IMR-90 (cell line): ENCODE data around the gene NUDT6. TPM values are rescaled to one million over a fixed set of nuclear protein-coding genes. Genes with fewer than 3 reads are reported as not detected.
A peak's percentile ranks its signal among the peaks of the same experiment; 100 is the strongest.

ENCODE experiments used
- ATAC-seq: fragments of 200-7000 bp; cut with Tn5 transposase; 2 replicates; pipeline ENCODE4 v1.9.1; 2020; ENCODE audit warnings: low read depth, mild to moderate bottlenecking, moderate library complexity
- BruUV-seq: library from RNA; stranded (reverse); fragments of 400-500 nt; replicated peaks from 2 replicates; lab custom pipeline; 2021; lab: Mats Ljungman, UMichigan
- CTCF ChIA-PET: fragments of 300-600 bp; formaldehyde crosslinking; extraction: SDS; loops from one replicate; lab custom pipeline; 2021; ENCODE audit warnings: antibody characterized with exemption; lab: Yijun Ruan, JAX
- POLR2A ChIA-PET: fragments of 300-600 bp; sonication (Branson Sonifier 250); formaldehyde crosslinking; loops from one replicate; lab custom pipeline; 2022; ENCODE audit warnings: antibody characterized with exemption; ENCODE audit not compliant: unreplicated experiment; lab: Charles Lee
- DNase-seq: peaks from one replicate; pipeline ENCODE4 v3.0.0; 2013
- H2AFZ ChIP-seq: replicated peaks from 2 replicates; pipeline ENCODE3; 2013; ENCODE audit warnings: low read length, mild to moderate bottlenecking; ENCODE audit not compliant: poor library complexity
- H2AK5ac ChIP-seq: 2 replicates; pipeline ENCODE4 v1.6.1; 2013; ENCODE audit warnings: low read depth, low read length, inconsistent platforms
- H2AK9ac ChIP-seq: replicated peaks from 2 replicates; pipeline ENCODE3; 2013; ENCODE audit warnings: mild to moderate bottlenecking, low read depth, low read length, moderate library complexity; ENCODE audit not compliant: poor library complexity
- H2BK120ac ChIP-seq: 2 replicates; pipeline ENCODE4 v1.6.1; 2013; ENCODE audit warnings: low read depth, low read length, inconsistent platforms
- H2BK15ac ChIP-seq: 3 replicates; pipeline ENCODE4 v1.6.1; 2013; ENCODE audit warnings: low read depth, low read length, inconsistent platforms
- H2BK20ac ChIP-seq: 2 replicates; pipeline ENCODE4 v1.6.1; 2013; ENCODE audit warnings: low read depth, mild to moderate bottlenecking, inconsistent platforms, low read length, moderate library complexity
- H2BK5ac ChIP-seq: 2 replicates; pipeline ENCODE4 v1.6.1; 2013; ENCODE audit warnings: mild to moderate bottlenecking, low read depth, low read length, inconsistent platforms; ENCODE audit not compliant: poor library complexity, severe bottlenecking
- H3K14ac ChIP-seq: replicated peaks from 2 replicates; pipeline ENCODE4 v1.6.1; 2013; ENCODE audit warnings: low read depth, low read length, inconsistent platforms
- H3K18ac ChIP-seq: 2 replicates; pipeline ENCODE4 v1.6.1; 2013; ENCODE audit warnings: low read depth, low read length, control low read depth
- H3K23ac ChIP-seq: 2 replicates; pipeline ENCODE4 v1.6.1; 2013; ENCODE audit warnings: low read depth, low read length, inconsistent platforms
- H3K27ac ChIP-seq: 2 replicates; pipeline ENCODE4 v1.5.1; 2013; ENCODE audit warnings: mild to moderate bottlenecking, control low read depth, low read length; ENCODE audit not compliant: insufficient read depth
- H3K27me3 ChIP-seq: 2 replicates; pipeline ENCODE4 v1.6.1; 2013; ENCODE audit warnings: low read length; ENCODE audit not compliant: control insufficient read depth, insufficient read depth
- H3K36me3 ChIP-seq: 2 replicates; pipeline ENCODE4 v1.6.1; 2013; ENCODE audit warnings: low read length, mixed read lengths; ENCODE audit not compliant: control insufficient read depth, insufficient read depth
- H3K4ac ChIP-seq: 2 replicates; pipeline ENCODE4 v1.6.1; 2013; ENCODE audit warnings: low read depth, low read length, inconsistent platforms
- H3K4me1 ChIP-seq: 2 replicates; pipeline ENCODE4 v1.6.1; 2013; ENCODE audit warnings: low read length, mixed read lengths; ENCODE audit not compliant: control insufficient read depth, insufficient read depth
- H3K4me2 ChIP-seq: 2 replicates; pipeline ENCODE4 v1.6.1; 2013; ENCODE audit warnings: low read depth, mild to moderate bottlenecking, control low read depth, low read length, moderate library complexity
- H3K4me3 ChIP-seq: 2 replicates; pipeline ENCODE4 v1.5.1; 2013; ENCODE audit warnings: low read depth, mild to moderate bottlenecking, control low read depth, low read length, moderate library complexity; ENCODE audit not compliant: insufficient read depth
- H3K56ac ChIP-seq: 2 replicates; pipeline ENCODE4 v1.6.1; 2013; ENCODE audit warnings: low read length, inconsistent platforms; ENCODE audit not compliant: insufficient read depth; ENCODE audit errors: extremely low read depth
- H3K79me1 ChIP-seq, 2 experiments: 2 replicates each; pipeline ENCODE4 v1.6.1; 2013; ENCODE audit warnings: low read length in 2 of 2, inconsistent platforms in 1 of 2, low read depth in 1 of 2
- H3K9ac ChIP-seq: 2 replicates; pipeline ENCODE4 v1.6.1; 2013; ENCODE audit warnings: low read depth, low read length, control low read depth
- H3K9me1 ChIP-seq: 2 replicates; pipeline ENCODE4 v1.6.1; 2013; ENCODE audit warnings: low read length, inconsistent platforms; ENCODE audit not compliant: insufficient read depth
- H3K9me3 ChIP-seq: 2 replicates; pipeline ENCODE4 v1.6.1; 2013; ENCODE audit warnings: low read length; ENCODE audit not compliant: control insufficient read depth, insufficient read depth
- H4K20me1 ChIP-seq: 2 replicates; pipeline ENCODE4 v1.6.1; 2013; ENCODE audit warnings: low read length, inconsistent platforms; ENCODE audit not compliant: insufficient read depth
- H4K5ac ChIP-seq: 2 replicates; pipeline ENCODE4 v1.6.1; 2013; ENCODE audit warnings: mild to moderate bottlenecking, low read depth, low read length, control low read depth
- H4K8ac ChIP-seq, 2 experiments: 2 replicates each; pipeline ENCODE4 v1.6.1; 2013; ENCODE audit warnings: low read depth in 2 of 2, low read length in 2 of 2, control low read depth in 1 of 2, inconsistent platforms in 1 of 2
- H4K91ac ChIP-seq: 2 replicates; pipeline ENCODE4 v1.6.1; 2013; ENCODE audit warnings: low read depth, low read length, inconsistent platforms; ENCODE audit not compliant: insufficient read depth
- BHLHE40 ChIP-seq: fragments of 150-350 bp; IDR thresholded peaks from 2 replicates; pipeline ENCODE4 v1.6.1; 2016; ENCODE audit warnings: mild to moderate bottlenecking, low read depth, low read length
- CEBPB ChIP-seq: IDR thresholded peaks from 2 replicates; pipeline ENCODE4 v1.6.1; 2012; ENCODE audit warnings: low read depth, low read length, improper control_type of control experiment
- CHD1 ChIP-seq: IDR thresholded peaks from 2 replicates; pipeline ENCODE4 v1.6.1; 2012; ENCODE audit warnings: low read depth, low read length, improper control_type of control experiment
- FOS ChIP-seq: fragments of 150-350 bp; IDR thresholded peaks from 2 replicates; pipeline ENCODE4 v1.6.1; 2016; ENCODE audit warnings: low read depth, low read length
- MAFK ChIP-seq: IDR thresholded peaks from 2 replicates; pipeline ENCODE4 v1.6.1; 2012; ENCODE audit warnings: low read depth, low read length, improper control_type of control experiment
- MAZ ChIP-seq: IDR thresholded peaks from 2 replicates; pipeline ENCODE4 v1.6.1; 2012; ENCODE audit warnings: low read depth, mild to moderate bottlenecking, low read length, improper control_type of control experiment, moderate library complexity, borderline replicate concordance
- MXI1 ChIP-seq: IDR thresholded peaks from 2 replicates; pipeline ENCODE4 v1.6.1; 2012; ENCODE audit warnings: low read depth, mild to moderate bottlenecking, low read length, moderate library complexity, borderline replicate concordance
- NFE2L2 ChIP-seq: fragments of 150-350 bp; IDR thresholded peaks from 2 replicates; pipeline ENCODE4 v1.6.1; 2016; ENCODE audit warnings: low read depth, mild to moderate bottlenecking, low read length
- POLR2A ChIP-seq: IDR thresholded peaks from 2 replicates; pipeline ENCODE4 v1.6.1; 2012; ENCODE audit warnings: mild to moderate bottlenecking, low read depth, low read length
- RAD21 ChIP-seq: IDR thresholded peaks from 2 replicates; pipeline ENCODE4 v1.6.1; 2012; ENCODE audit warnings: low read length, improper control_type of control experiment
- RCOR1 ChIP-seq: IDR thresholded peaks from 2 replicates; pipeline ENCODE4 v1.6.1; 2012; ENCODE audit warnings: mild to moderate bottlenecking, low read length, improper control_type of control experiment; ENCODE audit not compliant: insufficient replicate concordance
- RFX5 ChIP-seq: IDR thresholded peaks from 2 replicates; pipeline ENCODE4 v1.8.0; 2012; ENCODE audit warnings: low read depth, mild to moderate bottlenecking, low read length, moderate library complexity
- SMC3 ChIP-seq: fragments of 150-350 bp; IDR thresholded peaks from 2 replicates; pipeline ENCODE4 v1.6.1; 2016; ENCODE audit warnings: low read depth, mild to moderate bottlenecking, antibody characterized with exemption, low read length, moderate library complexity
- WGBS, 2 experiments: methylation state at CpG; one replicate each; pipeline versions ENCODE4 v1.1.5 to v1.1.7; 2013; ENCODE audit warnings: missing lambda C conversion rate in 2 of 2; ENCODE audit not compliant: insufficient read length in 1 of 2; ENCODE audit errors: extremely low coverage in 2 of 2; 5-methylcytosine and 5-hydroxymethylcytosine counted together
- dilution Hi-C: fragments of 300-500 bp; cut with HindIII; formaldehyde crosslinking; loops from one replicate; pipeline ENCODE4 v1.14.3; 2018; ENCODE audit warnings: low sequenced_read_pairs; ENCODE audit not compliant: unreplicated experiment
- in situ Hi-C: fragments of 300-500 bp; cut with MboI; formaldehyde crosslinking; loops from 3 replicates; pipeline ENCODE4 v1.14.3; 2019; ENCODE audit warnings: low sequenced_read_pairs, inconsistent platforms, mixed read lengths
- intact Hi-C: fragments of 100-400 bp; cut with micrococcal nuclease; formaldehyde crosslinking; loops from 2 replicates; pipeline ENCODE4 v1.10.0; 2022
- polyA plus RNA-seq, 3 experiments: library from polyadenylated mRNA; depleted of rRNA; stranded (reverse); fragments of >200 nt; gene quantifications; 2 replicates each; pipeline ENCODE4 v1.2.3, GENCODE V29; 2012; ENCODE audit warnings: low replicate concordance in 1 of 3
- total RNA-seq: library from RNA; depleted of rRNA; stranded (reverse); fragments of >200 nt; gene quantifications from 2 replicates; pipeline ENCODE4 v1.2.3, GENCODE V29; 2012
- TF ChIP-seq, protein P1 (sequence below): conservative IDR thresholded peaks from 2 replicates; pipeline ENCODE4 v1.5.1; 2012; ENCODE audit warnings: mild to moderate bottlenecking, low read depth, low read length, improper control_type of control experiment
- TF ChIP-seq, protein P2 (sequence below): fragments of 150-350 bp; IDR thresholded peaks from 2 replicates; pipeline ENCODE4 v1.6.1; 2017; ENCODE audit warnings: mild to moderate bottlenecking, antibody characterized with exemption, low read length, low read depth
- TF ChIP-seq, protein P3 (sequence below): fragments of 150-350 bp; IDR thresholded peaks from 2 replicates; pipeline ENCODE4 v1.6.1; 2016; ENCODE audit warnings: low read depth, mild to moderate bottlenecking, low read length, moderate library complexity, borderline replicate concordance

Gene NUDT6
- total and polyA plus RNA-seq, 2 of the 4 experiments (the other 2 are of a cell fraction) = 2.7 to 4.8 TPM

DNA sequence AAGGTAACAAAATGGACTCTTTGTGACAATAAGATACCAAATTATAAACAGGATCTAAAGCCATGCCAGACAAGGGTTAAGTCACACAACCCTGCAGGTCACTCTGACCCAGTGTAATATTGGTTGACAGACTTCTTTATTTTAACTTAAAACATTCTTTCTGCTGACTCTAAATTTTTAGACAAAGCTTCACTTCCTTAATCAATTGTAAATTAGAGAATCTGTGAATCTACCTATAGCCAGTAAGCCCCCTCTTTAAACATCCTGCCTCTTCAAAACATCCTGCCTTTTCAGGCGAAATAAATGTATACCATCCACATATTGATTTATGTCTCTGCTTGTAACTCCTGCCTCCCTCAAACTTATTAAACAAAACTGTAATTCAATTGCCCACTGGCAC lies 14.2 kb downstream of the NUDT6 start:
- peaks cover 4 to 8% of the 10 kb centered on the region in 2 experiments; a peak in 2 of 4 replicates for H3K79me1 ChIP-seq
- H3K56ac ChIP-seq = no peak overlapping the region
- no peak overlapping the region for H3K27ac ChIP-seq
- ATAC-seq (no peak), DNase-seq (no peak)
- ChIA-PET POLR2A (no interaction called here), CTCF (no interaction called here)
- no peaks in the 10 kb centered on the region for H3K9me3 ChIP-seq
- no peaks in the 10 kb centered on the region for H3K27me3 ChIP-seq
- H2AK9ac ChIP-seq = no peak overlapping the region
- H2BK120ac ChIP-seq = no peak overlapping the region
- no peak overlapping the region for H2BK20ac ChIP-seq
- no peak overlapping the region for H3K4me2 ChIP-seq
- intact Hi-C loops = no loop called here
- H3K36me3 ChIP-seq = no peaks in the 10 kb centered on the region; the same call in none of the 2 replicates
- H2BK5ac ChIP-seq = peak overlapping the region; percentile 20
- BruUV-seq = no TSS peak
- no peak overlapping the region for H3K4me3 ChIP-seq
- no peak overlapping the region for H2AK5ac ChIP-seq
- peaks cover 7% of the 10 kb centered on the region for H3K9me1 ChIP-seq
- no peak overlapping the region for H4K5ac ChIP-seq
- H3K4ac ChIP-seq = 0 out of 2 replicates have a peak overlapping the region, but pooled peaks have one; percentile 1
- peak overlapping the region; percentile 13; the same call in 1 of the 2 replicates for H3K18ac ChIP-seq
- H4K20me1 ChIP-seq = no peaks in the 10 kb centered on the region
- TF ChIP-seq MAZ (no peak), RAD21 (no peak), NFE2L2 (no peak), SMC3 (no peak), BHLHE40 (no peak), RFX5 (no peak), MXI1 (no peak), MAFK (no peak), FOS (no peak), RCOR1 (no peak), POLR2A (no peak), CEBPB (no peak), CHD1 (no peak)
- TF ChIP-seq, protein P1, sequence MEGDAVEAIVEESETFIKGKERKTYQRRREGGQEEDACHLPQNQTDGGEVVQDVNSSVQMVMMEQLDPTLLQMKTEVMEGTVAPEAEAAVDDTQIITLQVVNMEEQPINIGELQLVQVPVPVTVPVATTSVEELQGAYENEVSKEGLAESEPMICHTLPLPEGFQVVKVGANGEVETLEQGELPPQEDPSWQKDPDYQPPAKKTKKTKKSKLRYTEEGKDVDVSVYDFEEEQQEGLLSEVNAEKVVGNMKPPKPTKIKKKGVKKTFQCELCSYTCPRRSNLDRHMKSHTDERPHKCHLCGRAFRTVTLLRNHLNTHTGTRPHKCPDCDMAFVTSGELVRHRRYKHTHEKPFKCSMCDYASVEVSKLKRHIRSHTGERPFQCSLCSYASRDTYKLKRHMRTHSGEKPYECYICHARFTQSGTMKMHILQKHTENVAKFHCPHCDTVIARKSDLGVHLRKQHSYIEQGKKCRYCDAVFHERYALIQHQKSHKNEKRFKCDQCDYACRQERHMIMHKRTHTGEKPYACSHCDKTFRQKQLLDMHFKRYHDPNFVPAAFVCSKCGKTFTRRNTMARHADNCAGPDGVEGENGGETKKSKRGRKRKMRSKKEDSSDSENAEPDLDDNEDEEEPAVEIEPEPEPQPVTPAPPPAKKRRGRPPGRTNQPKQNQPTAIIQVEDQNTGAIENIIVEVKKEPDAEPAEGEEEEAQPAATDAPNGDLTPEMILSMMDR = no peak
- TF ChIP-seq, protein P2, sequence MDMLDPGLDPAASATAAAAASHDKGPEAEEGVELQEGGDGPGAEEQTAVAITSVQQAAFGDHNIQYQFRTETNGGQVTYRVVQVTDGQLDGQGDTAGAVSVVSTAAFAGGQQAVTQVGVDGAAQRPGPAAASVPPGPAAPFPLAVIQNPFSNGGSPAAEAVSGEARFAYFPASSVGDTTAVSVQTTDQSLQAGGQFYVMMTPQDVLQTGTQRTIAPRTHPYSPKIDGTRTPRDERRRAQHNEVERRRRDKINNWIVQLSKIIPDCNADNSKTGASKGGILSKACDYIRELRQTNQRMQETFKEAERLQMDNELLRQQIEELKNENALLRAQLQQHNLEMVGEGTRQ = no peak
- TF ChIP-seq, protein P3, sequence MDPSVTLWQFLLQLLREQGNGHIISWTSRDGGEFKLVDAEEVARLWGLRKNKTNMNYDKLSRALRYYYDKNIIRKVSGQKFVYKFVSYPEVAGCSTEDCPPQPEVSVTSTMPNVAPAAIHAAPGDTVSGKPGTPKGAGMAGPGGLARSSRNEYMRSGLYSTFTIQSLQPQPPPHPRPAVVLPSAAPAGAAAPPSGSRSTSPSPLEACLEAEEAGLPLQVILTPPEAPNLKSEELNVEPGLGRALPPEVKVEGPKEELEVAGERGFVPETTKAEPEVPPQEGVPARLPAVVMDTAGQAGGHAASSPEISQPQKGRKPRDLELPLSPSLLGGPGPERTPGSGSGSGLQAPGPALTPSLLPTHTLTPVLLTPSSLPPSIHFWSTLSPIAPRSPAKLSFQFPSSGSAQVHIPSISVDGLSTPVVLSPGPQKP = no peak
- H4K8ac ChIP-seq = no peak overlapping the region
- in situ Hi-C loops = loop anchor here (25.0 kb wide), 1 partner anchor 596 kb away; no protein-coding TSS in a partner anchor
- 67% methylated on average over 1 of the region's 1 CpG; no CpG with 5 or more reads in 1 of the 2 experiments for WGBS, 2 experiments
- no peak overlapping the region for H3K23ac ChIP-seq
- H3K4me1 ChIP-seq = peaks cover 6% of the 10 kb centered on the region
- no peak overlapping the region for H2BK15ac ChIP-seq
- H3K9ac ChIP-seq = no peak overlapping the region
- dilution Hi-C loops = loop anchor here (25.0 kb wide), 2 partner anchors 146 to 296 kb away; partner anchors contain the start of gene IL21
- H3K14ac ChIP-seq = no peak overlapping the region; the same call in 1 of the 2 replicates
- H4K91ac ChIP-seq = no peak overlapping the region
- no peak overlapping the region for H2AFZ ChIP-seq
